Uterus (tissue), 2 donors: ENCODE data around the gene PCDHB13.
"Not testable (repeated sequence)": the region's sequence is repeated elsewhere in the genome, so short reads cannot be mapped to it uniquely, and the experiment has no call there.

Source experiments
- CTCF ChIP-seq, 4 experiments: fragments of 200-600 bp in 2 of 4; fragments of 450-650 bp in 2 of 4; sonication (generic) in 2 of 4; IDR thresholded peaks; one replicate each; pipeline ENCODE4 v1.5.1; 2016 to 2019; ENCODE audit warnings: antibody characterized with exemption in 4 of 4, mild to moderate bottlenecking in 2 of 4, moderate library complexity in 1 of 4
- POLR2A ChIP-seq, 2 donors: fragments of 450-650 bp; IDR thresholded peaks; one replicate each; pipeline ENCODE4 v1.6.1; 2016; ENCODE audit warnings: antibody characterized with exemption in 2 of 2, mild to moderate bottlenecking in 1 of 2, moderate library complexity in 1 of 2

GRCh38 chr5:141210281-141210680 lies 3.4 kb upstream of the PCDHB13 start:
- not testable (repeated sequence) for TF ChIP-seq CTCF, POLR2A (IDR thresholded peaks at IDR 0.05)
